HepG2 (cell line): ENCODE data around the gene PPP1R27. TPM values are rescaled to one million over a fixed set of nuclear protein-coding genes. Genes with fewer than 3 reads are reported as not detected.

Experiments
- ATM ChIP-seq: fragments of 450-650 bp; IDR thresholded peaks from 2 replicates; pipeline ENCODE4 v1.7.1; 2017; ENCODE audit warnings: mild to moderate bottlenecking, borderline replicate concordance
- DRAP1 ChIP-seq: IDR thresholded peaks from 2 replicates; pipeline ENCODE4 v1.6.1; 2016; ENCODE audit warnings: missing genetic modification reagents, missing compliant biosample characterization
- HDAC2 ChIP-seq: sonication (generic); formaldehyde crosslinking; IDR thresholded peaks from 2 replicates; pipeline ENCODE4 v1.4.0; 2020; ENCODE audit warnings: missing genetic modification reagents
- IRF2 ChIP-seq: IDR thresholded peaks from 2 replicates; pipeline ENCODE4 v1.6.1; 2018; ENCODE audit warnings: missing genetic modification reagents, missing compliant biosample characterization
- PCBP2 ChIP-seq: fragments of 200-400 bp; formaldehyde crosslinking; optimal IDR thresholded peaks from 2 replicates; pipeline ENCODE3; 2018; ENCODE audit warnings: low read length, low read depth; ENCODE audit not compliant: poor library complexity, severe bottlenecking
- PHB2 ChIP-seq: fragments of 450-650 bp; IDR thresholded peaks from 2 replicates; pipeline ENCODE4 v1.6.1; 2018; ENCODE audit not compliant: partially characterized antibody
- PRDM15 ChIP-seq: sonication (generic); formaldehyde crosslinking; IDR thresholded peaks from 2 replicates; pipeline ENCODE4 v1.4.0; 2020; ENCODE audit warnings: missing genetic modification reagents
- RBFOX2 ChIP-seq: fragments of 200-400 bp; formaldehyde crosslinking; IDR thresholded peaks from 2 replicates; pipeline ENCODE4 v1.6.1; 2017; ENCODE audit warnings: low read depth, mild to moderate bottlenecking, low read length
- ZBTB25 ChIP-seq: IDR thresholded peaks from 2 replicates; pipeline ENCODE4 v1.6.1; 2018; ENCODE audit warnings: missing genetic modification reagents
- ZBTB49 ChIP-seq: sonication (generic); formaldehyde crosslinking; IDR thresholded peaks from 2 replicates; pipeline ENCODE4 v1.4.0; 2020; ENCODE audit warnings: missing genetic modification reagents, borderline replicate concordance
- ZNF235 ChIP-seq: sonication (generic); formaldehyde crosslinking; IDR thresholded peaks from 2 replicates; pipeline ENCODE4 v1.8.1; 2023; ENCODE audit warnings: mild to moderate bottlenecking, missing genetic modification reagents, borderline replicate concordance
- ZNF768 ChIP-seq: sonication (generic); formaldehyde crosslinking; IDR thresholded peaks from 2 replicates; pipeline ENCODE4 v1.4.0; 2020; ENCODE audit warnings: missing genetic modification reagents
- polyA plus RNA-seq, 8 experiments: library from polyadenylated mRNA; depleted of rRNA in 3 of 8; stranded (reverse) in 7 of 8; unstranded in 1 of 8; fragments of >200 nt; fragmentation: Illumina TruSeq in 4 of 8; extraction: Trizol in 4 of 8; gene quantifications; 2 replicates each; pipeline versions ENCODE4 v1.2.1 to v1.2.3, GENCODE V29; 2011 to 2016; ENCODE audit warnings: low read depth in 4 of 8, missing spikeins in 1 of 8, mixed read lengths in 1 of 8; ENCODE audit not compliant: insufficient read depth in 1 of 8
- total RNA-seq, 5 experiments: library from RNA; depleted of rRNA; stranded (reverse); fragments of >200 nt; fragmentation: Illumina TruSeq; extraction: Trizol; gene quantifications; 2 replicates each; pipeline ENCODE4 v1.2.3, GENCODE V29; 2016; ENCODE audit warnings: low read depth in 1 of 5
- TF ChIP-seq, protein P1 (sequence below): sonication (generic); formaldehyde crosslinking; IDR thresholded peaks from 2 replicates; pipeline ENCODE4 v1.4.0; 2020; ENCODE audit warnings: missing genetic modification reagents
- TF ChIP-seq, protein P2 (sequence below): sonication (generic); formaldehyde crosslinking; conservative IDR thresholded peaks from 2 replicates; pipeline ENCODE4 v1.8.1; 2023; ENCODE audit warnings: missing genetic modification reagents
- TF ChIP-seq, protein P3 (sequence below): IDR thresholded peaks from 2 replicates; pipeline ENCODE4 v1.6.1; 2016; ENCODE audit warnings: low read depth, control low read depth
- TF ChIP-seq, protein P4 (sequence below): IDR thresholded peaks from 2 replicates; pipeline ENCODE4 v1.6.1; 2016; ENCODE audit warnings: missing biosample characterization, missing genetic modification reagents, low read depth

Gene PPP1R27
- total and polyA plus RNA-seq, 2 of the 13 experiments (the other 11 are each of a cell fraction or from before 2014, with no cell fraction given), result 0.17 to 1.00 TPM

DNA sequence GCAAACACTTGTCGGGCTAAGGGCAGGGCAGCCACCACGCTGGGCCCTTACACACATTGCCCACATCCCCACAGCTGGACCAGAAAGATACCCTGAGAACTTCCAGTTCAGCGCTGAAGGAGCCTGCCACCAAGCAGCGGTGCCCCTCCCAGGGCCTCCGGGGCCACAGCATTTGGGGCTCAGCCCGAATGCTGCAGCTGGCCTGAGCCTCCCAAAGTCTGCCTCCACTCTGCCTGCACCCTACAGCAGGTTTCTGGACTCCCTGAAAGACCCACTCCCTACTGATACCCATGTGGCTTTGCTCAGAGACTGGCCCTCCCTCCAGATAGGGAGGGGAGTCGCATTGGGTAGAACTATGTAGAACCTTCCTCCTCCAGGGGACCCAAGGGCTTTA, 3.3 kb downstream of the PPP1R27 start (continued):
- TF ChIP-seq, protein P1, sequence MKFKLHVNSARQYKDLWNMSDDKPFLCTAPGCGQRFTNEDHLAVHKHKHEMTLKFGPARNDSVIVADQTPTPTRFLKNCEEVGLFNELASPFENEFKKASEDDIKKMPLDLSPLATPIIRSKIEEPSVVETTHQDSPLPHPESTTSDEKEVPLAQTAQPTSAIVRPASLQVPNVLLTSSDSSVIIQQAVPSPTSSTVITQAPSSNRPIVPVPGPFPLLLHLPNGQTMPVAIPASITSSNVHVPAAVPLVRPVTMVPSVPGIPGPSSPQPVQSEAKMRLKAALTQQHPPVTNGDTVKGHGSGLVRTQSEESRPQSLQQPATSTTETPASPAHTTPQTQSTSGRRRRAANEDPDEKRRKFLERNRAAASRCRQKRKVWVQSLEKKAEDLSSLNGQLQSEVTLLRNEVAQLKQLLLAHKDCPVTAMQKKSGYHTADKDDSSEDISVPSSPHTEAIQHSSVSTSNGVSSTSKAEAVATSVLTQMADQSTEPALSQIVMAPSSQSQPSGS (CRISPR knock-in tag), result 0 out of 2 replicates have a peak, but pooled peaks have one; percentile 8
- TF ChIP-seq, protein P2, sequence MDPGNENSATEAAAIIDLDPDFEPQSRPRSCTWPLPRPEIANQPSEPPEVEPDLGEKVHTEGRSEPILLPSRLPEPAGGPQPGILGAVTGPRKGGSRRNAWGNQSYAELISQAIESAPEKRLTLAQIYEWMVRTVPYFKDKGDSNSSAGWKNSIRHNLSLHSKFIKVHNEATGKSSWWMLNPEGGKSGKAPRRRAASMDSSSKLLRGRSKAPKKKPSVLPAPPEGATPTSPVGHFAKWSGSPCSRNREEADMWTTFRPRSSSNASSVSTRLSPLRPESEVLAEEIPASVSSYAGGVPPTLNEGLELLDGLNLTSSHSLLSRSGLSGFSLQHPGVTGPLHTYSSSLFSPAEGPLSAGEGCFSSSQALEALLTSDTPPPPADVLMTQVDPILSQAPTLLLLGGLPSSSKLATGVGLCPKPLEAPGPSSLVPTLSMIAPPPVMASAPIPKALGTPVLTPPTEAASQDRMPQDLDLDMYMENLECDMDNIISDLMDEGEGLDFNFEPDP (CRISPR knock-in tag), result no peak
- TF ChIP-seq, protein P3, sequence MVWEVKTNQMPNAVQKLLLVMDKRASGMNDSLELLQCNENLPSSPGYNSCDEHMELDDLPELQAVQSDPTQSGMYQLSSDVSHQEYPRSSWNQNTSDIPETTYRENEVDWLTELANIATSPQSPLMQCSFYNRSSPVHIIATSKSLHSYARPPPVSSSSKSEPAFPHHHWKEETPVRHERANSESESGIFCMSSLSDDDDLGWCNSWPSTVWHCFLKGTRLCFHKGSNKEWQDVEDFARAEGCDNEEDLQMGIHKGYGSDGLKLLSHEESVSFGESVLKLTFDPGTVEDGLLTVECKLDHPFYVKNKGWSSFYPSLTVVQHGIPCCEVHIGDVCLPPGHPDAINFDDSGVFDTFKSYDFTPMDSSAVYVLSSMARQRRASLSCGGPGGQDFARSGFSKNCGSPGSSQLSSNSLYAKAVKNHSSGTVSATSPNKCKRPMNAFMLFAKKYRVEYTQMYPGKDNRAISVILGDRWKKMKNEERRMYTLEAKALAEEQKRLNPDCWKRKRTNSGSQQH (CRISPR knock-in tag), result no peak
- TF ChIP-seq DRAP1 (no peak), PRDM15 (no peak), ZBTB49 (no peak), HDAC2 (CRISPR knock-in tag) (no peak), PHB2 (no peak), ATM (no peak), PCBP2 (no peak), ZNF768 (CRISPR knock-in tag) (0 out of 2 replicates have a peak, but pooled peaks have one; percentile 28), ZNF235 (CRISPR knock-in tag) (no peak), IRF2 (CRISPR knock-in tag) (no peak), ZBTB25 (CRISPR knock-in tag) (no peak), RBFOX2 (0 out of 2 replicates have a peak, but pooled peaks have one; percentile 27)
- TF ChIP-seq, protein P4, sequence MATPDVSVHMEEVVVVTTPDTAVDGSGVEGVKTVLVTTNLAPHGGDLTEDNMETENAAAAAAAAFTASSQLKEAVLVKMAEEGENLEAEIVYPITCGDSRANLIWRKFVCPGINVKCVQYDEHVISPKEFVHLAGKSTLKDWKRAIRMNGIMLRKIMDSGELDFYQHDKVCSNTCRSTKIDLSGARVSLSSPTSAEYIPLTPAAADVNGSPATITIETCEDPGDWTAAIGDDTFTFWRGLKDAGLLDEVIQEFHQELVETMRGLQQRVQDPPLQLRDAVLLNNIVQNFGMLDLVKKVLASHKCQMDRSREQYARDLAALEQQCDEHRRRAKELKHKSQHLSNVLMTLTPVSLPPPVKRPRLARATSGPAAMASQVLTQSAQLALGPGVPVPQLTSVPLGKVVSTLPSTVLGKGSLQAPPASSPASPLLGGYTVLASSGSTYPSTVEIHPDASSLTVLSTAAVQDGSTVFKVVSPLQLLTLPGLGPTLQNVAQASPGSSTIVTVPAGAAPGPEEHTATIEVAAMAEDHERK (CRISPR knock-in tag), result no peak
